ENCODE measurements around the gene RASGRF1. TPM values are rescaled to one million over a fixed set of nuclear protein-coding genes. Genes with fewer than 3 reads are reported as not detected.

The RASGRF1 gene
- total RNA-seq, 2 experiments from 2014 or later = not detected

DNA sequence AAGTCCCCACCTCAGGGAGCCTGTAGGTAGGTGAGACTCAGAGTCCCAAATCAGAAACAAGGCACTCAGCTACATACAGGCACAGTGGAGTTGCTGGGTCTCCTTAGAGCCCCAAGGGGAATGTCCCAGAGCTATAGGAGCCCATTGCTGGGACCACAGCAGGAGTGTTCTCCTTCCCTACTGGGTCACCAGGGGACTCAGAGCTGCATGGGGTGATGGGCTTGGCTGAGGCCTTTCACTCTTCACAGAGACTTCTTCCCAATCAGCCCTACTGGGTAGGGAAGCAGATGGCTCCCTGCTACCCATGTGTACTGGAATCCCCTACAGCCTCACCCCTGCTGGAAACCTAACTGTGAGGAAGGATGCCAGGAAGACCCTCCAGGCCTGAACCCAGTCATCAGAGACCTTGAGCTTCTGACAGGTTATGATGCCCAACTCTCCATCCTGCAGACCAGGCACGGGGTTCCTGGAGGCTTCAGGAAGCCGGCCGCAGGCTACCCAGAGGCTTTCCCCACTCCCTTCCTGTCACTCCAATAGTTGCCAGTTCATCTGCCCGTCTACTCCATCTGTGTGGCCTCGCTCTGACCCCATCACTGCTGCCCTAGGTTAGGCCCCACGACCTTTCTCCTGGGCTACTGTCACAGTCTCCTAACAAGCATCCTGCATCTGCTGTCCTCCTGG, 24.0 kb downstream of the RASGRF1 start:
- H3K27me3 Mint-ChIP-seq = peaks cover 3% of the 10 kb centered on the region
- no peaks in the 10 kb centered on the region for H3K9me3 Mint-ChIP-seq
- H3K27ac Mint-ChIP-seq = no peak overlapping the region
- DNase-seq = no peak
- H3K4me1 Mint-ChIP-seq = no peaks in the 10 kb centered on the region
- no peak overlapping the region for H3K4me3 Mint-ChIP-seq
- no peaks in the 10 kb centered on the region for H3K36me3 Mint-ChIP-seq

GRCh38 chr15:79065706-79066376, 24.7 kb downstream of the RASGRF1 start:
- Mint-ChIP-seq H3K36me3 (no peaks in the 10 kb centered on the region), H3K9me3 (no peaks in the 10 kb centered on the region), H3K27ac (no peak overlapping the region), H3K4me1 (no peaks in the 10 kb centered on the region), H3K4me3 (no peak overlapping the region), H3K27me3 (peaks cover 3% of the 10 kb centered on the region)
- DNase-seq = no peak

DNA sequence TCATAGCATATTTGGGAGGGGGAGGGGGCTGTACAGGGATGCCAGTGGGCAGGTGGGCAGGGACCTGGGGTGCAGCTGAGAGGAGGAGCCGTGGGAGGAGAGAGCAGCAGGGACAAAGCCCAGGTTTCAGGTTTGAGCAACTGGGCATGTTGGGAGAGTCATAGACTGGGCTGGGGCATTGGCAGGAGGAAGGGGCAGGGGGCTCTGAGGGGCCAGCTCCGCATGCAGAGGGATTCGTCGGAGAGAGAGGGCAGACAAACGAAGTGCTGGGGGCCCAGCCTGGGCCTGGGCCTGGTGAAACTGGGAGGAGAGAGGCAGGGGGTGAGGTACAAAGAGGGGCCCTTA, 25.2 kb downstream of the RASGRF1 start:
- H3K36me3 Mint-ChIP-seq = no peaks in the 10 kb centered on the region
- peaks cover 3% of the 10 kb centered on the region for H3K27me3 Mint-ChIP-seq
- H3K4me3 Mint-ChIP-seq = no peak overlapping the region
- H3K4me1 Mint-ChIP-seq = no peaks in the 10 kb centered on the region
- H3K27ac Mint-ChIP-seq = no peak overlapping the region
- no peaks in the 10 kb centered on the region for H3K9me3 Mint-ChIP-seq
- DNase-seq = no peak

- no peaks in the 10 kb centered on the region for H3K4me1 Mint-ChIP-seq
- H3K36me3 Mint-ChIP-seq = no peaks in the 10 kb centered on the region
- DNase-seq = no peak
- no peak overlapping the region for H3K4me3 Mint-ChIP-seq
- no peak overlapping the region for H3K27ac Mint-ChIP-seq
- H3K9me3 Mint-ChIP-seq = no peaks in the 10 kb centered on the region
- peaks cover 5% of the 10 kb centered on the region for H3K27me3 Mint-ChIP-seq
Measured at GRCh38 chr15:79064496-79064895, 26.1 kb downstream of the RASGRF1 start.

GRCh38 chr15:79060175-79060574, 30.4 kb downstream of the RASGRF1 start:
- H3K36me3 Mint-ChIP-seq = no peaks in the 10 kb centered on the region

GRCh38 chr15:79059081-79059572, 31.5 kb downstream of the RASGRF1 start:
- DNase-seq = no peak
- Mint-ChIP-seq H3K36me3 (no peaks in the 10 kb centered on the region), H3K27me3 (peaks cover 15% of the 10 kb centered on the region), H3K27ac (no peak overlapping the region), H3K9me3 (no peaks in the 10 kb centered on the region), H3K4me3 (no peak overlapping the region), H3K4me1 (no peaks in the 10 kb centered on the region)

More at GRCh38 chr15:79060175-79060574, 30.4 kb downstream of the RASGRF1 start:
- H3K4me3 Mint-ChIP-seq = no peak overlapping the region
- no peaks in the 10 kb centered on the region for H3K9me3 Mint-ChIP-seq
- no peaks in the 10 kb centered on the region for H3K4me1 Mint-ChIP-seq
- no peak overlapping the region for H3K27ac Mint-ChIP-seq
- peaks cover 15% of the 10 kb centered on the region for H3K27me3 Mint-ChIP-seq
- no peak for DNase-seq

DNA sequence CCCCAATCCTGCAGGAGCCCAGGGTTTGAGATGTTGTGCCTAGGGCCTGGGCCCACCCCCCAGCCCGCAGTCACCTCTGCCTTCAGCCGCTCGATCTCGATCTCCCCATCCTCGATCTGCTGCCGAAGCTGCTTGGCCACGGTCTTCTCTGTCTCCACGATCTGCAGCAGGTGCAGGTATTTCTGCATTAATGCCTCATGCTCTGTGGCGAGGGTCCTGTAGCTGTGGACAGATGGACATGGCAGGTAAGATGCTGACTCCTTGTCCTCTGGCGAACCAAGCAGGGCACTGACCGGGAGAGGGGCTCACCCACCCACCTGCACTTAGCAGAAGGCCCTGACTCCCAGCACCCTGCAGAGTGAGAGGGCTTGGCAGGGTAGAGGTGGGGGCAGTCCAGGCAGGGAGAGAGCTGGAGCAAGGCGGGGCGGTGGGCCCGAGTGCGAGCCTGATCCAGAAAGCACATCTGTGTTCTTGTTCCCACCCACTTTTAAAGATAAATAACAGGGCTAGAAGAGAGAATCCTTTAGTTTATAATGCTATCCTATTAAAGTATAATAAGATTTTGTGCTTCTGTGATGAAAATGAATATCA, 32.2 kb downstream of the RASGRF1 start:
- Mint-ChIP-seq H3K4me1 (no peaks in the 10 kb centered on the region), H3K4me3 (no peak overlapping the region), H3K9me3 (no peaks in the 10 kb centered on the region), H3K27me3 (peaks cover 15% of the 10 kb centered on the region), H3K36me3 (no peaks in the 10 kb centered on the region), H3K27ac (no peak overlapping the region)
- no peak for DNase-seq

DNA sequence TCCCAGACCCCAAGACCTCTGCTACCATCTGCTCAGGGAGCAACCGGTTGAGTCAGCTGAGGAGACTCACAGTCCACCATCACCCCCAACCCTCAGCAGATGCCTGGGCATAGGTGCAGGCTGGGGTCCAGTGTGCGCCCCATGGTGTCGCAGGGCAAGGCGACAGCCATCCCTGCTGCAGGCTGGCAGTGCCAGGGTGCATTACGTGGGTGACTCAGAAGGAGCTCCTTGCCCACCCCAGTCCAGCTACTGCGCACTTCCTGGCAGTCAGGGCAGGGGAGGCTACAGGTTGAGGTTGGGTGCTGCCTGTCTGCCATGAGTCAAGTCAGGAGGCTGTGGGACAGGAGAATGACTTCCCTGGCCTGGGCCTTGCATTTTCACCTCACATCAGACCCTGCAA, 33.5 kb downstream of the RASGRF1 start:
- no peak overlapping the region for H3K4me3 Mint-ChIP-seq
- no peaks in the 10 kb centered on the region for H3K4me1 Mint-ChIP-seq
- H3K9me3 Mint-ChIP-seq = no peaks in the 10 kb centered on the region
- H3K36me3 Mint-ChIP-seq = no peaks in the 10 kb centered on the region
- peaks cover 18% of the 10 kb centered on the region for H3K27me3 Mint-ChIP-seq
- no peak for DNase-seq
- H3K27ac Mint-ChIP-seq = no peak overlapping the region

DNA sequence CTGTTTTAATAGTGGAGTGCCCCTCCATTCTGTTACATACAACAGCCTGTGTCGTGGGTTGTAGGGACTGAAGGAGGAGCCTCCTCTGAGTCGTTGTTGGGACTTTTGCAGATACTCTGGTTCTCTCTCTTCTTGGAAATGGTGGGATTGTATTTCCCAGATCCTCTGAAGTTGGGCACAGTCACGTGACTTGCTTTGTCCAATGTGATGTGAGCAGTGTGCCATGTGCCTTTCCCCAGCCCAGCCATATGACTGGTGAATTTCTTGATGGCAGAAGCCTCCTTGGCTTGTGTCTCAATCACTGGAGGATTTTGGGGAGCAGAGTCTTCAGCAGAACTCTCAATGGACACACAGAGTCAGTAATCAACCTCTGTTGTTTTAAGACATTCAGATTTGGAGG, 36.2 kb downstream of the RASGRF1 start:
- no peak overlapping the region for H3K4me3 Mint-ChIP-seq
- no peaks in the 10 kb centered on the region for H3K36me3 Mint-ChIP-seq
- H3K27me3 Mint-ChIP-seq = peaks cover 15% of the 10 kb centered on the region
- H3K4me1 Mint-ChIP-seq = no peaks in the 10 kb centered on the region
- H3K27ac Mint-ChIP-seq = no peak overlapping the region
- no peaks in the 10 kb centered on the region for H3K9me3 Mint-ChIP-seq
- no peak for DNase-seq

DNA sequence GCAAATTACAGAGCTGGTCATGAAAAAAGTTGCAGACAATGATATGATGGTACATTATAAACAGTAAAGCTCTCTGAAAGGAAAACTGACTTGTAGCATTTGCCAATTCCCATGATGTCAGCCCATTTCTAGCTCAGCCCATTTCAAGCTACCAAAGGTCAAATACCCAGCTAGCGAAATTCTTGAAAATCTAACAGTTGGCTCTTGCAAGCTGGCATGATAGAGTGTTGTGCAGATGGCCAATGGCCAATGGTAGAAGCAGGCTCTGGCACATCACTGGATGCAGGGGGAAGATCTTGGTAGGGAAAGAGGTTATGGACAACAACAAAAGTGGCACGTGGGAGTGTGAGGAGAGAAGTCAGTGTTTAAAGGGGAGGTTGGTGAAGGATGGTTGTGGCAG, 36.7 kb downstream of the RASGRF1 start:
- DNase-seq = no peak
- H3K36me3 Mint-ChIP-seq = no peaks in the 10 kb centered on the region
- peaks cover 14% of the 10 kb centered on the region for H3K27me3 Mint-ChIP-seq
- no peaks in the 10 kb centered on the region for H3K4me1 Mint-ChIP-seq
- no peaks in the 10 kb centered on the region for H3K9me3 Mint-ChIP-seq
- H3K27ac Mint-ChIP-seq = no peak overlapping the region
- H3K4me3 Mint-ChIP-seq = no peak overlapping the region

GRCh38 chr15:79051941-79052731, 38.4 kb downstream of the RASGRF1 start:
- no peak overlapping the region for H3K4me3 Mint-ChIP-seq
- H3K9me3 Mint-ChIP-seq = no peaks in the 10 kb centered on the region
- no peaks in the 10 kb centered on the region for H3K4me1 Mint-ChIP-seq
- H3K27ac Mint-ChIP-seq = no peak overlapping the region
- no peak for DNase-seq
- no peaks in the 10 kb centered on the region for H3K36me3 Mint-ChIP-seq
- peaks cover 14% of the 10 kb centered on the region for H3K27me3 Mint-ChIP-seq

GRCh38 chr15:79051029-79051428, 39.6 kb downstream of the RASGRF1 start:
- Mint-ChIP-seq H3K4me3 (no peak overlapping the region), H3K4me1 (no peaks in the 10 kb centered on the region), H3K27ac (no peak overlapping the region), H3K9me3 (no peaks in the 10 kb centered on the region), H3K27me3 (peaks cover 13% of the 10 kb centered on the region), H3K36me3 (no peaks in the 10 kb centered on the region)
- no peak for DNase-seq

- Mint-ChIP-seq H3K27me3 (peaks cover 10% of the 10 kb centered on the region), H3K27ac (no peak overlapping the region), H3K4me3 (no peak overlapping the region), H3K36me3 (no peaks in the 10 kb centered on the region), H3K4me1 (no peaks in the 10 kb centered on the region), H3K9me3 (no peaks in the 10 kb centered on the region)
- no peak for DNase-seq
Measured at GRCh38 chr15:79050341-79050740, 40.2 kb downstream of the RASGRF1 start.

DNA sequence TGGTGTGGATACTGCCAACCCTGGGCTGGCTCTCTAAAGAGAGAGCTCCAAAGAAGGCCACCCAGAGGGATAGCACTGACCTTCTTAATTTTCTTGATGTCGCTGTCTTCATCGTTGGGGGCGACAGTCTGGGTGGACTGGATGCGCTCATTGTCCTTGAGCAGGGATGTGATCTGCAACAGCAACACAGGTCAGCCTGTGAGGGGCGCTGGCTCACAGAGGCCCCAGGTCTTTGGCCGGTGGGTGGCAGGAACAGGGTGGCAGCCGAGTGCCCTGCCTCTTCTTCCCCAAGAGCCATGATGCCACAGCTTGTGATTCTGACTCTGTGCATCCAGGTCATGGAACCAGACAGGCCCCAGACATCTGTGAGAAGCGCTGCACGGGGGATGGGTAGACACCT, 41.2 kb downstream of the RASGRF1 start:
- H3K9me3 Mint-ChIP-seq = no peaks in the 10 kb centered on the region
- no peaks in the 10 kb centered on the region for H3K4me1 Mint-ChIP-seq
- H3K4me3 Mint-ChIP-seq = no peak overlapping the region
- no peaks in the 10 kb centered on the region for H3K36me3 Mint-ChIP-seq
- no peak overlapping the region for H3K27ac Mint-ChIP-seq
- H3K27me3 Mint-ChIP-seq = peaks cover 10% of the 10 kb centered on the region
- DNase-seq = no peak
